ENCODE data around the gene PRR18.

DNA sequence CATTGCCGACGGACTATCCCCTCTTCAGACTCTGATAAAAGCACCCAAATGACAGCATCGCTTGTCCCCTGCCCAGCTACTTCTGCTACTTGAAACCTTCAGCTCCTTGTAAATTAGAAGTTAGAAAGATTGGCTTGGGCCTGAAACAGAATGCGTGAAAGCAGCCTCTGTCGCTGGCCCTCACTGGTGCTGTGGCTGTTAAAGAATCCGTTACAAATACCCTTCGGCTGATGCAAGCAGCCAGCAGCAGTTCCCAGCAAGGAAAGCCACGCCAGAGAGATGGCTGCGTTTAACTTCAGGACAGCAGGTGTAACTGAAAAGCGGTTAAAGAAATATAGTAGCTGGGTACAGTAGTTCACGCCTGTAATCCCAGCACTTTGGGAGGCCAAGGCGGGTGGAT, 2.4 kb upstream of the PRR18 start:
- TF ChIP-seq, protein P1, sequence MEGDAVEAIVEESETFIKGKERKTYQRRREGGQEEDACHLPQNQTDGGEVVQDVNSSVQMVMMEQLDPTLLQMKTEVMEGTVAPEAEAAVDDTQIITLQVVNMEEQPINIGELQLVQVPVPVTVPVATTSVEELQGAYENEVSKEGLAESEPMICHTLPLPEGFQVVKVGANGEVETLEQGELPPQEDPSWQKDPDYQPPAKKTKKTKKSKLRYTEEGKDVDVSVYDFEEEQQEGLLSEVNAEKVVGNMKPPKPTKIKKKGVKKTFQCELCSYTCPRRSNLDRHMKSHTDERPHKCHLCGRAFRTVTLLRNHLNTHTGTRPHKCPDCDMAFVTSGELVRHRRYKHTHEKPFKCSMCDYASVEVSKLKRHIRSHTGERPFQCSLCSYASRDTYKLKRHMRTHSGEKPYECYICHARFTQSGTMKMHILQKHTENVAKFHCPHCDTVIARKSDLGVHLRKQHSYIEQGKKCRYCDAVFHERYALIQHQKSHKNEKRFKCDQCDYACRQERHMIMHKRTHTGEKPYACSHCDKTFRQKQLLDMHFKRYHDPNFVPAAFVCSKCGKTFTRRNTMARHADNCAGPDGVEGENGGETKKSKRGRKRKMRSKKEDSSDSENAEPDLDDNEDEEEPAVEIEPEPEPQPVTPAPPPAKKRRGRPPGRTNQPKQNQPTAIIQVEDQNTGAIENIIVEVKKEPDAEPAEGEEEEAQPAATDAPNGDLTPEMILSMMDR (IDR thresholded peaks at IDR 0.05), result no peak
- TF ChIP-seq SIN3A (IDR thresholded peaks at IDR 0.05; ENCODE audit: borderline replicate concordance, insufficient read depth, low read depth, low read length), result no peak
